Measurements from ENCODE around the gene MIDN. TPM values are rescaled to one million over a fixed set of nuclear protein-coding genes. Genes with fewer than 3 reads are reported as not detected.

Gene MIDN
- total RNA-seq, 2 experiments from 2014 or later: 75.2 to 80.7 TPM

- H3K27me3 Mint-ChIP-seq: no peaks in the 10 kb centered on the region
- peaks cover 2% of the 10 kb centered on the region for H3K36me3 Mint-ChIP-seq
- H3K9me3 Mint-ChIP-seq: no peaks in the 10 kb centered on the region
Measured at GRCh38 chr19:1224847-1225246, 23.5 kb upstream of the MIDN start.

GRCh38 chr19:1225440-1226226 is 22.8 kb upstream of the MIDN start:
- POLR2A ChIA-PET: no interaction called here
- H3K4me1 Mint-ChIP-seq: no peaks in the 10 kb centered on the region
- no peaks in the 10 kb centered on the region for H3K27me3 Mint-ChIP-seq
- peaks cover 2% of the 10 kb centered on the region for H3K36me3 Mint-ChIP-seq
- ATAC-seq (ENCODE audit: low read depth) (no peak), DNase-seq (no peak)
- no peak overlapping the region for H3K4me3 Mint-ChIP-seq
- no peaks in the 10 kb centered on the region for H3K9me3 Mint-ChIP-seq
- H3K27ac Mint-ChIP-seq: no peak overlapping the region

More at GRCh38 chr19:1224847-1225246, 23.5 kb upstream of the MIDN start:
- Mint-ChIP-seq H3K27ac (no peak overlapping the region), H3K4me3 (no peak overlapping the region), H3K4me1 (no peaks in the 10 kb centered on the region)
- POLR2A ChIA-PET: no interaction called here
- DNase-seq (no peak), ATAC-seq (ENCODE audit: low read depth) (no peak)

- Mint-ChIP-seq H3K27me3 (no peaks in the 10 kb centered on the region), H3K36me3 (peaks cover 2% of the 10 kb centered on the region), H3K9me3 (no peaks in the 10 kb centered on the region), H3K4me3 (no peak overlapping the region), H3K27ac (no peak overlapping the region), H3K4me1 (no peaks in the 10 kb centered on the region)
- ATAC-seq (ENCODE audit: low read depth): no peak
- POLR2A ChIA-PET: no interaction called here
- no peak for DNase-seq
Measured at GRCh38 chr19:1226227-1226518, 22.2 kb upstream of the MIDN start.

GRCh38 chr19:1226522-1227303 is 21.7 kb upstream of the MIDN start:
- no peak for ATAC-seq (ENCODE audit: low read depth)
- no peaks in the 10 kb centered on the region for H3K4me1 Mint-ChIP-seq

GRCh38 chr19:1227304-1228054 is 20.9 kb upstream of the MIDN start:
- Mint-ChIP-seq H3K9me3 (no peaks in the 10 kb centered on the region), H3K27me3 (no peaks in the 10 kb centered on the region), H3K36me3 (peaks cover 2% of the 10 kb centered on the region), H3K4me1 (no peaks in the 10 kb centered on the region), H3K27ac (no peak overlapping the region), H3K4me3 (no peak overlapping the region)
- ATAC-seq (ENCODE audit: low read depth) (no peak), DNase-seq (no peak)
- POLR2A ChIA-PET: interaction anchor here (0.6 kb wide), 1 partner anchor 123 kb away, joined by 3 read pairs; no protein-coding TSS in a partner anchor

More at GRCh38 chr19:1226522-1227303, 21.7 kb upstream of the MIDN start:
- H3K9me3 Mint-ChIP-seq: no peaks in the 10 kb centered on the region
- POLR2A ChIA-PET: no interaction called here
- peaks cover 2% of the 10 kb centered on the region for H3K36me3 Mint-ChIP-seq
- H3K4me3 Mint-ChIP-seq: no peak overlapping the region
- H3K27ac Mint-ChIP-seq: no peak overlapping the region
- no peaks in the 10 kb centered on the region for H3K27me3 Mint-ChIP-seq
- DNase-seq: no peak

GRCh38 chr19:1228161-1228957 is 20.0 kb upstream of the MIDN start:
- ATAC-seq (ENCODE audit: low read depth): no peak
- no peak overlapping the region for H3K4me3 Mint-ChIP-seq
- POLR2A ChIA-PET: interaction anchor here (0.6 kb wide), 1 partner anchor 124 kb away, joined by 3 read pairs; no protein-coding TSS in a partner anchor

GRCh38 chr19:1229056-1229923 is 19.1 kb upstream of the MIDN start:
- POLR2A ChIA-PET: no interaction called here
- no peaks in the 10 kb centered on the region for H3K27me3 Mint-ChIP-seq
- no peak overlapping the region for H3K4me3 Mint-ChIP-seq
- no peaks in the 10 kb centered on the region for H3K9me3 Mint-ChIP-seq
- no peak overlapping the region for H3K27ac Mint-ChIP-seq
- H3K4me1 Mint-ChIP-seq: no peaks in the 10 kb centered on the region
- peaks cover 2% of the 10 kb centered on the region for H3K36me3 Mint-ChIP-seq
- no peak for ATAC-seq (ENCODE audit: low read depth)
- DNase-seq: no peak

More at GRCh38 chr19:1228161-1228957, 20.0 kb upstream of the MIDN start:
- Mint-ChIP-seq H3K4me1 (no peaks in the 10 kb centered on the region), H3K27ac (no peak overlapping the region), H3K9me3 (no peaks in the 10 kb centered on the region), H3K27me3 (no peaks in the 10 kb centered on the region), H3K36me3 (peaks cover 2% of the 10 kb centered on the region)
- DNase-seq: no peak

- Mint-ChIP-seq H3K27ac (no peak overlapping the region), H3K9me3 (no peaks in the 10 kb centered on the region), H3K4me1 (no peaks in the 10 kb centered on the region), H3K27me3 (no peaks in the 10 kb centered on the region), H3K36me3 (peaks cover 2% of the 10 kb centered on the region), H3K4me3 (no peak overlapping the region)
- DNase-seq (no peak), ATAC-seq (ENCODE audit: low read depth) (no peak)
- POLR2A ChIA-PET: no interaction called here
Measured at GRCh38 chr19:1229924-1230782, 18.2 kb upstream of the MIDN start.

- peaks cover 2% of the 10 kb centered on the region for H3K36me3 Mint-ChIP-seq
- H3K9me3 Mint-ChIP-seq: no peaks in the 10 kb centered on the region
- DNase-seq (no peak), ATAC-seq (ENCODE audit: low read depth) (no peak)
- H3K27me3 Mint-ChIP-seq: peaks cover 1% of the 10 kb centered on the region
- H3K4me1 Mint-ChIP-seq: no peaks in the 10 kb centered on the region
- no peak overlapping the region for H3K27ac Mint-ChIP-seq
- POLR2A ChIA-PET: no interaction called here
- no peak overlapping the region for H3K4me3 Mint-ChIP-seq
Measured at GRCh38 chr19:1230783-1231489, 17.4 kb upstream of the MIDN start.

GRCh38 chr19:1231729-1232637 is 16.4 kb upstream of the MIDN start:
- Mint-ChIP-seq H3K4me3 (no peak overlapping the region), H3K36me3 (peaks cover 2% of the 10 kb centered on the region), H3K27ac (no peak overlapping the region), H3K4me1 (no peaks in the 10 kb centered on the region), H3K9me3 (no peaks in the 10 kb centered on the region), H3K27me3 (peaks cover 4% of the 10 kb centered on the region)
- ATAC-seq (ENCODE audit: low read depth) (no peak), DNase-seq (no peak)
- POLR2A ChIA-PET: interaction anchor here (0.6 kb wide), 1 partner anchor 55 kb away, joined by 3 read pairs; no protein-coding TSS in a partner anchor
